ENCODE data around the gene DSCAM. TPM values are rescaled to one million over a fixed set of nuclear protein-coding genes. Genes with fewer than 3 reads are reported as not detected.

Gene DSCAM
- total and polyA plus RNA-seq, 2 experiments from 2014 or later = 0.07 TPM; not detected in 1

GRCh38 chr21:40316104-40316503, 530.9 kb downstream of the DSCAM start (continued):
- TF ChIP-seq ZNF462 (CRISPR knock-in tag; IDR thresholded peaks at IDR 0.05) (no peak), ETS1 (IDR thresholded peaks at IDR 0.05) (no peak), CTCF (conservative IDR thresholded peaks at IDR 0.05; ENCODE audit: low read depth in 2 of 2) (no peak), NANOG (IDR thresholded peaks at IDR 0.05; ENCODE audit: borderline replicate concordance) (no peak), CREB1 (CRISPR knock-in tag; IDR thresholded peaks at IDR 0.05; ENCODE audit: low read depth) (no peak), STAT1 (IDR thresholded peaks at IDR 0.05; ENCODE audit: unreplicated experiment) (no peak), ZNF331 (CRISPR knock-in tag; IDR thresholded peaks at IDR 0.05; ENCODE audit: low read depth) (no peak), ZNF114 (CRISPR knock-in tag; IDR thresholded peaks at IDR 0.05) (no peak), POLR2AphosphoS5 (IDR thresholded peaks at IDR 0.05; ENCODE audit: low read depth) (no peak)

Measured in GM23338 (cell line).